ENCODE results near the gene HOXB6.

The HOXB6 gene

GRCh38 chr17:48561884-48562810, 42.6 kb downstream of the HOXB6 start (continued):
- TF ChIP-seq, protein P1, sequence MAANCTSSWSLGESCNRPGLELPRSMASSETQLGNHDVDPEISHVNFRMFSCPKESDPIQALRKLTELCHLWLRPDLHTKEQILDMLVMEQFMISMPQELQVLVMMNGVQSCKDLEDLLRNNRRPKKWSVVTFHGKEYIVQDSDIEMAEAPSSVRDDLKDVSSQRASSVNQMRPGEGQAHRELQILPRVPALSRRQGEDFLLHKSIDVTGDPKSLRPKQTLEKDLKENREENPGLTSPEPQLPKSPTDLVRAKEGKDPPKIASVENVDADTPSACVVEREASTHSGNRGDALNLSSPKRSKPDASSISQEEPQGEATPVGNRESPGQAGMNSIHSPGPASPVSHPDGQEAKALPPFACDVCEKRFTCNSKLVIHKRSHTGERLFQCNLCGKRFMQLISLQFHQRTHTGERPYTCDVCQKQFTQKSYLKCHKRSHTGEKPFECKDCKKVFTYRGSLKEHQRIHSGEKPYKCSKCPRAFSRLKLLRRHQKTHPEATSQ (tag by site-specific recombination; IDR thresholded peaks at IDR 0.05), result no peak
- TF ChIP-seq ZBTB17 (tag by site-specific recombination; IDR thresholded peaks at IDR 0.05), result peak; percentile 74

DNA sequence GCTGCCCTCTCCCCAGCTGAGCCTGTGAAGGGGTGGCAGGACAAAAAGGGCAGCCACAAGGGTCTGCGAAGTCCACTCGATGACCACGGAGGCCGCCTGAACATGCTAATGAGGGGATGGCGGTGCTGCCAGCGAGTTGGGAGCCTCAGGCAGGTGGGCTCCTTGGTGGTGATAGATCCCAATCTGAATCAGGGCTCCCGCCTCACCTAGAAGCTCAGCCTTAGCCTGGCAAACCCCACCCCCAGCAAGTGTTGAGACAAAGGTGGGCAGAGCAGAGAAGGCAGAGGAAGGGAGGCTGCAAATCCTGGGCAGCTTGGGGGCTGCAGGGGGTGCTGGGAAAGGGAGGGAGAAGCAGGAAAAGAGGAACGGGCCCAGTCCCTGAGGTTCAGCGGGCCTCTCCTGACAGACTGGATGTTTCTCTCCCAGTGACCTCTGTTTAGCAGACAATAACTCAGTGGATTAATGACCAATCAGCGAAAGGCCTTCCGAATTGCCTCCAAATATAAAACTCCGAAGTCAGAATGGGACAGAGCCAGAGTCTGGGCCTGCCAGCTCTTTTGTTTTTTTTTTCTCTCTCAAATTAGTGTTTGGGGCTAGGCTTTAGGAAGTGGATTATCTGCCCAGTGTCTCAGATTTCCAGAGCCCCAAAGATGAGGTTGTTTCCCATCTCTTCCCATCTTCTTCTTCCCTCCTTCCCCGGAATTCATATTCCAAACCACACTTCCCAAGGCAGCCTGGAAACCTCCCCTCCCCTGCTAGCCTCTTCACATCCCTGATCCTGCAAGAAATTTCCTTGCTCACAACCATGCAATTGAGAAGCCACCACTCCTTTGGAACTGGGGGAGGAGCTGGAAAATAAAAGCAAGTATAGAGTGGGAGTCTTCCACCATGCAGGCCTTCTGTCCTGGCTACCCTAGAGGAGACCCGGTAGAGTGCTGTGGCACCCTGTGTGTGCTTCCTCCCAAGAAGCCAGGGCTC, 44.7 kb downstream of the HOXB6 start:
- H3K4me3 ChIP-seq (ENCODE audit: low read depth, low read length), result no peak overlapping the region
- peak overlapping the region; percentile 27; the same call in 1 of the 2 replicates for H3K27ac ChIP-seq (ENCODE audit: extremely low read depth, low read depth, low read length)
- POLR2A ChIA-PET, result interaction anchor here (0.6 to 1.0 kb wide), 3 partner anchors 14 to 23 kb away, joined by 3 to 4 read pairs (median 3); no protein-coding TSS in a partner anchor
- peaks cover 13 to 47% of the 10 kb centered on the region in 2 experiments for H3K36me3 ChIP-seq (ENCODE audit: control insufficient read depth in 2 of 2, insufficient read depth in 1 of 2, low read length in 2 of 2)
- peaks cover 81% of the 10 kb centered on the region for H3K4me1 ChIP-seq (ENCODE audit: control insufficient read depth, insufficient read depth, low read length)
- TF ChIP-seq GLIS2 (tag by site-specific recombination; IDR thresholded peaks at IDR 0.05), result peak; percentile 58
- no peak for TF ChIP-seq HIC1 (tag by site-specific recombination; IDR thresholded peaks at IDR 0.05)
- peak; percentile 39; the same call in 1 of the 2 replicates for TF ChIP-seq ZBTB17 (tag by site-specific recombination; IDR thresholded peaks at IDR 0.05)
- TF ChIP-seq IKZF3 (tag by site-specific recombination; IDR thresholded peaks at IDR 0.05), result peak; percentile 89
- TF ChIP-seq, protein P2, sequence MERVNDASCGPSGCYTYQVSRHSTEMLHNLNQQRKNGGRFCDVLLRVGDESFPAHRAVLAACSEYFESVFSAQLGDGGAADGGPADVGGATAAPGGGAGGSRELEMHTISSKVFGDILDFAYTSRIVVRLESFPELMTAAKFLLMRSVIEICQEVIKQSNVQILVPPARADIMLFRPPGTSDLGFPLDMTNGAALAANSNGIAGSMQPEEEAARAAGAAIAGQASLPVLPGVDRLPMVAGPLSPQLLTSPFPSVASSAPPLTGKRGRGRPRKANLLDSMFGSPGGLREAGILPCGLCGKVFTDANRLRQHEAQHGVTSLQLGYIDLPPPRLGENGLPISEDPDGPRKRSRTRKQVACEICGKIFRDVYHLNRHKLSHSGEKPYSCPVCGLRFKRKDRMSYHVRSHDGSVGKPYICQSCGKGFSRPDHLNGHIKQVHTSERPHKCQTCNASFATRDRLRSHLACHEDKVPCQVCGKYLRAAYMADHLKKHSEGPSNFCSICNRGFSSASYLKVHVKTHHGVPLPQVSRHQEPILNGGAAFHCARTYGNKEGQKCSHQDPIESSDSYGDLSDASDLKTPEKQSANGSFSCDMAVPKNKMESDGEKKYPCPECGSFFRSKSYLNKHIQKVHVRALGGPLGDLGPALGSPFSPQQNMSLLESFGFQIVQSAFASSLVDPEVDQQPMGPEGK (tag by site-specific recombination; IDR thresholded peaks at IDR 0.05), result 0 out of 2 replicates have a peak, but pooled peaks have one; percentile 10
- TF ChIP-seq, protein P3, sequence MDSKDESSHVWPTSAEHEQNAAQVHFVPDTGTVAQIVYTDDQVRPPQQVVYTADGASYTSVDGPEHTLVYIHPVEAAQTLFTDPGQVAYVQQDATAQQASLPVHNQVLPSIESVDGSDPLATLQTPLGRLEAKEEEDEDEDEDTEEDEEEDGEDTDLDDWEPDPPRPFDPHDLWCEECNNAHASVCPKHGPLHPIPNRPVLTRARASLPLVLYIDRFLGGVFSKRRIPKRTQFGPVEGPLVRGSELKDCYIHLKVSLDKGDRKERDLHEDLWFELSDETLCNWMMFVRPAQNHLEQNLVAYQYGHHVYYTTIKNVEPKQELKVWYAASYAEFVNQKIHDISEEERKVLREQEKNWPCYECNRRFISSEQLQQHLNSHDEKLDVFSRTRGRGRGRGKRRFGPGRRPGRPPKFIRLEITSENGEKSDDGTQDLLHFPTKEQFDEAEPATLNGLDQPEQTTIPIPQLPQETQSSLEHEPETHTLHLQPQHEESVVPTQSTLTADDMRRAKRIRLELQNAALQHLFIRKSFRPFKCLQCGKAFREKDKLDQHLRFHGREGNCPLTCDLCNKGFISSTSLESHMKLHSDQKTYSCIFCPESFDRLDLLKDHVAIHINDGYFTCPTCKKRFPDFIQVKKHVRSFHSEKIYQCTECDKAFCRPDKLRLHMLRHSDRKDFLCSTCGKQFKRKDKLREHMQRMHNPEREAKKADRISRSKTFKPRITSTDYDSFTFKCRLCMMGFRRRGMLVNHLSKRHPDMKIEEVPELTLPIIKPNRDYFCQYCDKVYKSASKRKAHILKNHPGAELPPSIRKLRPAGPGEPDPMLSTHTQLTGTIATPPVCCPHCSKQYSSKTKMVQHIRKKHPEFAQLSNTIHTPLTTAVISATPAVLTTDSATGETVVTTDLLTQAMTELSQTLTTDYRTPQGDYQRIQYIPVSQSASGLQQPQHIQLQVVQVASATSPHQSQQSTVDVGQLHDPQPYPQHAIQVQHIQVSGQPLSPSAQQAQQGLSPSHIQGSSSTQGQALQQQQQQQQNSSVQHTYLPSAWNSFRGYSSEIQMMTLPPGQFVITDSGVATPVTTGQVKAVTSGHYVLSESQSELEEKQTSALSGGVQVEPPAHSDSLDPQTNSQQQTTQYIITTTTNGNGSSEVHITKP (tag by site-specific recombination; IDR thresholded peaks at IDR 0.05), result peak; percentile 61
- peak; percentile 48 for TF ChIP-seq ZNF366 (tag by site-specific recombination; conservative IDR thresholded peaks at IDR 0.05)
- TF ChIP-seq ZNF600 (tag by site-specific recombination; IDR thresholded peaks at IDR 0.05), result peak; percentile 58
- TF ChIP-seq EGR2 (tag by site-specific recombination; IDR thresholded peaks at IDR 0.05; ENCODE audit: low read depth), result 0 out of 2 replicates have a peak, but pooled peaks have one; percentile 9
- peak; percentile 7; the same call in 1 of the 2 replicates for TF ChIP-seq OSR2 (tag by site-specific recombination; IDR thresholded peaks at IDR 0.05)
- no peak for TF ChIP-seq ZBTB10 (tag by site-specific recombination; IDR thresholded peaks at IDR 0.05)
- CTCF ChIA-PET, result interaction anchor here (0.6 to 1.8 kb wide), 8 partner anchors 15 to 252 kb away, joined by 3 to 5 read pairs (median 3); no protein-coding TSS in a partner anchor
- H3K9me3 ChIP-seq (ENCODE audit: control insufficient read depth, insufficient read depth, low read depth, low read length), result no peaks in the 10 kb centered on the region
